ENCODE data around the gene FRMD3. TPM values are rescaled to one million over a fixed set of nuclear protein-coding genes. Genes with fewer than 3 reads are reported as not detected.

Gene FRMD3
- total and polyA plus RNA-seq, 2 donors (not counting 3 experiments of a cell fraction or from before 2014, with no cell fraction given) = 3.0 to 6.1 TPM

DNA sequence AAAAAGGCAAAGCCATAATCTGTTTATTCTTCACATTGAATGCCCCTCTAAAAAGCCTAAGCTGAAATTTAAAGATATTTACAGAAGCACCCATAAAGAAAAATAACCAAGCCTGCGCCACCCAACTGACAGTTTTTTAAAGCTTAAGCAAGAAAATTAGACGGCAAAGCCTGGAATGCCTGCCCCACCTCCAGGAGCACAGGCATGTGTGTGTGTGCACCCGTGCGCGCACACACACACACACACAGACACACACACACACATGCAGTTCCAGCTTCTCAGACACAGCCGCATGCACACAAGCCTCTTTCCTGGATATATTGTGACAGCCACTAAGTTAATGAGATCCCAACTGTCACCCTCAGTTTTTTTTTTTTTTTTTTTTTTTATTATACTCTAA is 88.2 kb downstream of the FRMD3 start:
- Histone ChIP-seq H2AFZ (ENCODE audit: low read depth, low read length) (no peak overlapping the region), H3K4me1 (ENCODE audit: control insufficient read depth, extremely low read depth, insufficient read depth, low read length) (no peaks in the 10 kb centered on the region), H3K27me3 (ENCODE audit: control insufficient read depth in 2 of 2, insufficient read depth in 2 of 2, low read length in 2 of 2) (no peaks in the 10 kb centered on the region), H3K4me2 (ENCODE audit: insufficient read depth, low read length) (no peak overlapping the region), H3K36me3 (ENCODE audit: control insufficient read depth in 2 of 2, extremely low read depth in 1 of 2, insufficient read depth in 2 of 2, low read length in 2 of 2) (no peaks in the 10 kb centered on the region), H3K9me1 (replicated peaks; ENCODE audit: control insufficient read depth, extremely low read depth, insufficient read depth, low read length) (no peaks in the 10 kb centered on the region), H3K27ac (ENCODE audit: insufficient read depth, low read depth, low read length) (no peak overlapping the region), H4K20me1 (replicated peaks; ENCODE audit: control insufficient read depth, extremely low read depth, insufficient read depth, low read length) (no peaks in the 10 kb centered on the region), H3K79me2 (ENCODE audit: control insufficient read depth, insufficient read depth, low read length) (no peaks in the 10 kb centered on the region), H3K4me3 (replicated peaks in 1 of 3; ENCODE audit: insufficient read depth in 1 of 3, low read depth in 1 of 3, low read length in 3 of 3) (no peak overlapping the region), H3K9me3 (replicated peaks; ENCODE audit: control insufficient read depth, insufficient read depth, low read length) (no peaks in the 10 kb centered on the region), H3K9ac (replicated peaks; ENCODE audit: extremely low read depth, insufficient read depth, low read length) (no peak overlapping the region)
- BruUV-seq (replicated peaks) = no TSS peak
- DNase-seq (ENCODE audit: low read depth, low spot score) (no peak), FAIRE-seq (no peak)
- dilution Hi-C loops (cut with MboI; ENCODE audit: extremely low pct_ligation_motif_present, low sequenced_read_pairs) = no loop called here
- TF ChIP-seq JUN (IDR thresholded peaks at IDR 0.05; ENCODE audit: borderline replicate concordance, insufficient read depth, insufficient read length, low read depth) (no peak), FOS (IDR thresholded peaks at IDR 0.05; ENCODE audit: borderline replicate concordance, insufficient read depth, low read length) (no peak), MAX (IDR thresholded peaks at IDR 0.05; ENCODE audit: insufficient read depth, insufficient read length) (no peak), EZH2 (IDR thresholded peaks at IDR 0.05; ENCODE audit: borderline replicate concordance, low read depth, low read length, severe bottlenecking) (no peak), GATA2 (IDR thresholded peaks at IDR 0.05; ENCODE audit: insufficient read depth, insufficient read length, low read depth, low read length) (no peak), CTCF (IDR thresholded peaks at IDR 0.05; ENCODE audit: extremely low read depth in 1 of 2, insufficient read depth in 1 of 2, low read depth in 1 of 2, low read length in 2 of 2) (no peak), MYC (IDR thresholded peaks at IDR 0.05; ENCODE audit: low read depth, low read length) (no peak), POLR2AphosphoS5 (IDR thresholded peaks at IDR 0.05; ENCODE audit: insufficient read depth, low read depth, low read length) (no peak), POLR2A (IDR thresholded peaks at IDR 0.05; ENCODE audit: low read depth, low read length) (no peak)
- ChIA-PET CTCF (no interaction called here), POLR2A (no interaction called here)
- intact Hi-C loops (cut with micrococcal nuclease) = no loop called here

All from endothelial cell of umbilical vein (primary cell).